Spleen (tissue), 11 donors: ENCODE measurements around the gene APP. TPM values are rescaled to one million over a fixed set of nuclear protein-coding genes. Genes with fewer than 3 reads are reported as not detected.

ENCODE experiments used
- DNase-seq: peaks from one replicate; pipeline ENCODE4 v3.0.0-alpha.2; 2020
- H3K27ac ChIP-seq, 8 donors: fragments of 200-600 bp; sonication (generic) in 7 of 8; 1 replicate in 4 of 8; 2 replicates in 4 of 8; pipeline versions ENCODE4 v1.5.0 to v1.8.0; 2016 to 2021; ENCODE audit warnings: inconsistent platforms in 4 of 8, mild to moderate bottlenecking in 4 of 8, moderate library complexity in 1 of 8
- H3K27me3 ChIP-seq, 7 donors: fragments of 200-600 bp; sonication (generic) in 6 of 7; replicated peaks in 1 of 7; 1 replicate in 4 of 7; 2 replicates in 3 of 7; pipeline versions ENCODE4 v1.5.0 to v1.8.0; 2016 to 2021; ENCODE audit warnings: inconsistent platforms in 3 of 7, mild to moderate bottlenecking in 1 of 7
- H3K36me3 ChIP-seq, 6 donors: fragments of 200-600 bp; sonication (generic) in 5 of 6; 1 replicate in 4 of 6; 2 replicates in 2 of 6; pipeline versions ENCODE4 v1.5.0 to v1.8.0; 2016 to 2021; ENCODE audit warnings: inconsistent platforms in 2 of 6
- H3K4me1 ChIP-seq, 6 donors: fragments of 200-600 bp; sonication (generic) in 5 of 6; 1 replicate in 3 of 6; 2 replicates in 3 of 6; pipeline versions ENCODE4 v1.5.0 to v1.8.0; 2016 to 2021; ENCODE audit warnings: inconsistent platforms in 3 of 6
- H3K4me3 ChIP-seq, 8 donors: fragments of 200-600 bp; sonication (generic) in 7 of 8; 1 replicate in 4 of 8; 2 replicates in 4 of 8; pipeline versions ENCODE4 v1.5.0 to v1.8.0; 2016 to 2021; ENCODE audit warnings: inconsistent platforms in 4 of 8, mild to moderate bottlenecking in 4 of 8, moderate library complexity in 2 of 8
- H3K9me3 ChIP-seq, 8 donors: fragments of 200-600 bp; sonication (generic) in 7 of 8; 1 replicate in 4 of 8; 2 replicates in 4 of 8; pipeline versions ENCODE4 v1.5.0 to v1.8.0; 2016 to 2021; ENCODE audit warnings: inconsistent platforms in 4 of 8
- CTCF ChIP-seq, 11 experiments: fragments of 200-600 bp in 7 of 11; fragments of 450-650 bp in 4 of 11; sonication (generic) in 4 of 11; IDR thresholded peaks in 8 of 11; conservative IDR thresholded peaks in 3 of 11; 1 replicate in 7 of 11; 2 replicates in 4 of 11; pipeline versions ENCODE4 v1.4.0 to v1.8.0; 2016 to 2021; ENCODE audit warnings: antibody characterized with exemption in 11 of 11, inconsistent platforms in 4 of 11, mild to moderate bottlenecking in 1 of 11
- POLR2A ChIP-seq, 3 donors: fragments of 450-650 bp; IDR thresholded peaks; one replicate each; pipeline ENCODE4 v1.5.1; 2017; ENCODE audit warnings: antibody characterized with exemption in 3 of 3, mild to moderate bottlenecking in 1 of 3
- POLR2AphosphoS5 ChIP-seq, 3 donors: sonication (generic); formaldehyde crosslinking; IDR thresholded peaks; one replicate each; pipeline ENCODE4 v1.5.1; 2017; ENCODE audit warnings: antibody characterized with exemption in 3 of 3
- WGBS, 5 donors: extraction: QIAGEN DNeasy Blood & Tissue Kit in 3 of 5; methylation state at CpG; one replicate each; pipeline versions ENCODE4 v1.1.5 to v1.1.7; 2013 to 2018; 5-methylcytosine and 5-hydroxymethylcytosine counted together
- intact Hi-C: fragments of 100-400 bp; cut with DNase I; formaldehyde crosslinking; loops from one replicate; pipeline ENCODE4 v1.15.0; 2023; ENCODE audit warnings: low total_unique reads
- polyA plus RNA-seq, 3 donors: library from polyadenylated mRNA; stranded (reverse); fragments of 200-250 nt; gene quantifications; one replicate each; pipeline ENCODE4 v1.2.1, GENCODE V29; 2013
- total RNA-seq, 7 donors: library from RNA; depleted of rRNA in 3 of 7; stranded (reverse); fragments of >200 nt in 3 of 7; fragmentation: NEBNext Ultra II Directional in 4 of 7; extraction: Animal tissue kit (Norgen Biotek cat#: 25700) in 4 of 7; gene quantifications; one replicate each; pipeline versions ENCODE4 v1.1.0 to v1.2.1, GENCODE V29; 2016 to 2021
- donor health status: healthy with polysubstance abuse.
- donor health status: DM: no; HTN: no; CAD: no; lungs with moderate emphysema.
- donor health status: DM: no; HTN: no; CAD: no.
- donor health status: Bipolar disorder and iron deficiency.
- donor health status: healthy.
- donor health status: DM: no; HTN: no; CAD: no.
- donor health status: DM: yes; HTN: yes; CAD: no.

APP gene
- total and polyA plus RNA-seq, 10 donors: 25.3 to 398 (median 282) TPM

DNA sequence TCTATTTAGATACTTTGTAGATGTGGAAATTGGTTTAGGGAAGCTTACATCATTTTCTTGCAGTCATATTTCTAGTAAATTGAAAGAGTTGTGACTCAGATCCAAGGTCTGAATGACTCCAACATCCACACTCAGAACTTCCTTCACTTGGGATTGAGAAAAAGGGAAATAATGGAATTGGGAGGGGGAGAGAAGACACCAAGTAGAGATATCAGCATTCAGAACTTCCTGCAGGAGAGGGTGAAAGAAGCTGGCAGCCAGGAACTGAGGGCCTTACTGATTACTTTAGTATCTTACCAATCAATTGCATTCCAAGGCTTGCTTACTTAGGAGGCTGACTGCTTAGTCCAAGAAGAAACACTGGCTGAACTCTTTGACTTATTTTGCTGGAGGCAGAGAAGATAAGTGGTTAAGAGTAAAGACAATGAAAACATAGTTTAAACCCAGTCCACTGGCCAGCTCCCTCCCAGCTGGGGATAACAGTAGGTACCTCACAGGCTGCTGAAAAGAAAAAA lies 21.7 kb downstream of the APP start:
- H3K36me3 ChIP-seq: peaks cover 0 to 6% (median 0%) of the 10 kb centered on the region in 6 donors
- H3K4me3 ChIP-seq: no peak overlapping the region
- H3K27ac ChIP-seq: peak overlapping the region in 6 of 8 donors; percentile 6 to 49 (median 26)
- H3K9me3 ChIP-seq: no peaks in the 10 kb centered on the region
- peaks cover 4 to 27% (median 12%) of the 10 kb centered on the region in 6 donors for H3K4me1 ChIP-seq
- TF ChIP-seq POLR2A (IDR thresholded peaks at IDR 0.05) (no peak), POLR2AphosphoS5 (IDR thresholded peaks at IDR 0.05) (no peak), CTCF (IDR thresholded peaks at IDR 0.05 in 8 of 11, conservative IDR thresholded peaks at IDR 0.05 in 3 of 11) (no peak)
- H3K27me3 ChIP-seq: no peaks in the 10 kb centered on the region
- intact Hi-C loops: no loop called here
- no peak for DNase-seq

DNA sequence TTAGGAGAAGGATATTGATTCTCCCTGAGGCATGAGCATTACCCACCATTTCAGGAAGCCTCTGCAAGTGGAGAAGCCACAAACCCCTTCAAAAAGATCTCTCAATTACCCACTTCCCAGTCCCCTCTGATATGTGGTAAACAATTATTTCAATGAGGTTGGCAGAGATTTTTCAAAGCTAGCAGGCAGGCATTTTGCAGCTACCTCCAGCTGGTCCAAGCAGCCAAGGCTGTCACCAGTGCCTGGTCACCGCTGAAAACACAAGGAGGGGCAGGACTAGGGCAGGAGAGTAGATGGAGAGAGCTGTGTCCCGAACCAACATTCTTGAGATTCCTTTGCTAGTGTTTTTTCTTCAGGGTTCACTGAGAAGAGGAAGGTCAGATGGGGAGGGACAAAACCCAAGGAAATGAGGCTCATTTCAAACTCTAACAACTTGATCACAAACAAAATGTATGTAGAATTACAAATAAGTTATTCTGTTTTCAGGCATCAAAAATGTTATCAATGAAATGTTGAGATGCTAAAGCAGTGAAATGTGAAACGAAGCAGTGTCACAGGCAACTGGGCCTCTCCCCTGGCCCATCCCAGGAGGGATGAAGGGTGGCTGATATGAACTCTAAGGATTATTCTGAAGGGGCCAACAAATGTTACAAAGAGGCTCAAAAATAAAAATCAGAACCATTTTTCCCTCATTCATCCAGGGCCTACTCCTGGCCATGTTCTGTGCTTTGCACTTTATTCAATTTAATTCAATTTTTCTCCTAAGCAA lies 22.3 kb downstream of the APP start:
- no peaks in the 10 kb centered on the region for H3K9me3 ChIP-seq
- TF ChIP-seq POLR2AphosphoS5 (IDR thresholded peaks at IDR 0.05) (no peak), POLR2A (IDR thresholded peaks at IDR 0.05) (no peak), CTCF (IDR thresholded peaks at IDR 0.05 in 8 of 11, conservative IDR thresholded peaks at IDR 0.05 in 3 of 11) (no peak)
- WGBS, 5 donors: 34 to 71% (median 51%) methylated on average over 3 of the region's 3 CpGs
- H3K4me1 ChIP-seq: peaks cover 4 to 27% (median 12%) of the 10 kb centered on the region in 6 donors
- no peaks in the 10 kb centered on the region for H3K27me3 ChIP-seq
- no peak for DNase-seq
- no peak overlapping the region for H3K4me3 ChIP-seq
- peak overlapping the region in 4 of 8 donors; percentile 25 to 49 (median 29) for H3K27ac ChIP-seq
- H3K36me3 ChIP-seq: peaks cover 0 to 6% (median 0%) of the 10 kb centered on the region in 6 donors
- intact Hi-C loops: no loop called here

- no peak for DNase-seq
- H3K36me3 ChIP-seq: peaks cover 0 to 6% (median 0%) of the 10 kb centered on the region in 6 donors
- no peaks in the 10 kb centered on the region for H3K9me3 ChIP-seq
- 55 to 77% (median 73%) methylated on average over 4 of the region's 4 CpGs for WGBS, 5 donors
- H3K4me3 ChIP-seq: no peak overlapping the region
- peaks cover 4 to 27% (median 12%) of the 10 kb centered on the region in 6 donors for H3K4me1 ChIP-seq
- no peaks in the 10 kb centered on the region for H3K27me3 ChIP-seq
- no peak overlapping the region for H3K27ac ChIP-seq
- TF ChIP-seq CTCF (IDR thresholded peaks at IDR 0.05 in 8 of 11, conservative IDR thresholded peaks at IDR 0.05 in 3 of 11): no peak
- no peak for TF ChIP-seq POLR2A (IDR thresholded peaks at IDR 0.05)
- no peak for TF ChIP-seq POLR2AphosphoS5 (IDR thresholded peaks at IDR 0.05)
- intact Hi-C loops: no loop called here
Measured at GRCh38 chr21:26147535-26147934, 23.0 kb downstream of the APP start.

DNA sequence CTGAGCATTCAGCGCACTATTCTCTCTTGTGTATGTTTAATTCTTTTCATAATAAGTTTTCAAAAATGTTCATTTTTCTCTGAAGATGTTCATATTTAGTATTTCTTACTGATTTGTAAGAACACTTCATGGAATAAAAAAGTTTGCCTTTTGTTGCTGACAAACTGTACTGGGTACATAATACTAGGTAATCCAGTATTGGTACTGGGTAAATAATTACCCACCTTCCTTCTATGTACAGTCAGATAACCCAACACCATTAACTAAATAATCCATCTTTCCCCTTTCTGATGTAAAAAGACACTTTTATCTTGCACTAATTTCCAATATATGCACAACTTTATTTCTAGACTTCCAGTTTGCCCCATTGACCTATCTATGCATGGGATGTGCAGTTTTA lies 23.9 kb downstream of the APP start:
- no peak for DNase-seq
- Histone ChIP-seq H3K9me3 (no peaks in the 10 kb centered on the region), H3K27ac (no peak overlapping the region), H3K4me1 (peaks cover 4 to 26% (median 12%) of the 10 kb centered on the region in 6 donors), H3K4me3 (no peak overlapping the region), H3K36me3 (peaks cover 0 to 6% (median 0%) of the 10 kb centered on the region in 6 donors), H3K27me3 (no peaks in the 10 kb centered on the region)
- intact Hi-C loops: no loop called here
- TF ChIP-seq POLR2A (IDR thresholded peaks at IDR 0.05): no peak
- TF ChIP-seq POLR2AphosphoS5 (IDR thresholded peaks at IDR 0.05): no peak
- no peak for TF ChIP-seq CTCF (IDR thresholded peaks at IDR 0.05 in 8 of 11, conservative IDR thresholded peaks at IDR 0.05 in 3 of 11)
- 95 to 100% (median 98%) methylated on average over 1 of the region's 1 CpG for WGBS, 5 donors
